ENCODE measurements around the gene TBC1D9B.

Gene TBC1D9B

DNA sequence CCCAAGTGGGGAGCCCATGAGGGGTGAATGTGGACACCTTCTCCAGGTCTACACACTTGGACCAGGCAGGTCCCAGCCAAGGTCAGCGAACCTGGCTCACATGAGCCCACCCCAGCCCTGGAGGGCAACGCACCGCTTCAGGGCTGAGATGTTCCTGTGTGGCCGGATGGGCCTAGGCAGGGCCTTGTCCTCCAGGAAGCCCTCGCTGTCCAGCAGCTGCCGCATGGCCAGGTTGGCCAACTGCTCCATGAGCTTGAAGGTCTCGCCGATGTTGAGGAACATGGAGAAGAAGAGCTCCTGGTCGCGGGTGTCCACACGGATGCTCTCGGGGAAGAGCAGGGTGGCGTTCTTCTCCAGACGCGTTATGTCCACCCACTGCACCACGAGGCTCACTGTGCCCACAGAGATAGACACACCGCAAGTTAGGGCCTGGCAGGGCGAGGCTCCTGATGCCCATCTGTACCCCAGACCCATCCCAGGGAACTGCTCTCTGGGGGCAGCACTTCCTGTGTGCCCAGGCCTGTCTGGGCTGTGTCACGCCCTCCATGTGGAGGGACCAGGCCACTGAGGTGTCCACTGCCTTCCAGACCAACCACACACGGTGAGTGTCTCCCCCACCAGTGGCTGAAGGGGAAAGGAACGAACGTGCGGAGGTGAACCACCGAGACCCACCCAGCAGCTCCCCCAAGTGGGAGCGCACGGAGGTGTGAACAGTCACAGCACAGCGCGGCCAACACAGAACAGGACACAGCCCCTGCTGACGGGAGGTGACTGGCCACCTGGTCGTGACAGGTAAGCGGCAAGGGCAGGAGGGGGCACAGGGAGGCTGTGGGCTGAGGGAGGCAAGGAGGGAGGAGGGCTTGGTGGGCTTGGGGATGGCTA, 14.4 kb downstream of the TBC1D9B start:
- no peak for DNase-seq
- H3K36me3 Mint-ChIP-seq (ENCODE audit: low read depth), result peaks cover 39% of the 10 kb centered on the region
- H3K27ac Mint-ChIP-seq, result no peak overlapping the region
- peaks cover 5% of the 10 kb centered on the region for H3K4me1 Mint-ChIP-seq
- no peaks in the 10 kb centered on the region for H3K27me3 Mint-ChIP-seq (ENCODE audit: low read depth, poor library complexity)
- no peaks in the 10 kb centered on the region for H3K9me3 Mint-ChIP-seq
- TF ChIP-seq, protein P1, sequence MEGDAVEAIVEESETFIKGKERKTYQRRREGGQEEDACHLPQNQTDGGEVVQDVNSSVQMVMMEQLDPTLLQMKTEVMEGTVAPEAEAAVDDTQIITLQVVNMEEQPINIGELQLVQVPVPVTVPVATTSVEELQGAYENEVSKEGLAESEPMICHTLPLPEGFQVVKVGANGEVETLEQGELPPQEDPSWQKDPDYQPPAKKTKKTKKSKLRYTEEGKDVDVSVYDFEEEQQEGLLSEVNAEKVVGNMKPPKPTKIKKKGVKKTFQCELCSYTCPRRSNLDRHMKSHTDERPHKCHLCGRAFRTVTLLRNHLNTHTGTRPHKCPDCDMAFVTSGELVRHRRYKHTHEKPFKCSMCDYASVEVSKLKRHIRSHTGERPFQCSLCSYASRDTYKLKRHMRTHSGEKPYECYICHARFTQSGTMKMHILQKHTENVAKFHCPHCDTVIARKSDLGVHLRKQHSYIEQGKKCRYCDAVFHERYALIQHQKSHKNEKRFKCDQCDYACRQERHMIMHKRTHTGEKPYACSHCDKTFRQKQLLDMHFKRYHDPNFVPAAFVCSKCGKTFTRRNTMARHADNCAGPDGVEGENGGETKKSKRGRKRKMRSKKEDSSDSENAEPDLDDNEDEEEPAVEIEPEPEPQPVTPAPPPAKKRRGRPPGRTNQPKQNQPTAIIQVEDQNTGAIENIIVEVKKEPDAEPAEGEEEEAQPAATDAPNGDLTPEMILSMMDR (IDR thresholded peaks at IDR 0.05), result no peak
- no peak overlapping the region for H3K4me3 Mint-ChIP-seq

DNA sequence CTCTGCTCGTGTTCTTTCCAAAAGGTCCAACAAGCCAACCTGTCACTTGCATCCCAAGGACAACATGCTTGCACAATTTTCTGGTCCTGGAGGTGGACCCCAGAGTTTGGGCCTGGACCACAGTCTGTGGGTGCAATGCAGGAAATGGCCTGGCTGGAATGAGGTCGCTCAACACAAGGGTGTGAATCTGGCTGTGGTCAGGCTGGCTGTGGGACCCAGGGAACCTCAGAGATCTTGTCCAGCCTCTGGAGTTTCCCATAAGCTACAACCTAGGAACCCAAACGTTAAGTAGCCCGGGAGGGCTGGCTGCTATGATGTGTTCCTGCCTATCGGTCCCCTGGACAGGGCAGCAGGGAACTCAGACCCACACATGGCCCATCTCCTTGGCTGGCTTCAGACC, 15.4 kb downstream of the TBC1D9B start:
- DNase-seq, result no peak
- H3K9me3 Mint-ChIP-seq, result no peaks in the 10 kb centered on the region
- TF ChIP-seq, protein P1 (IDR thresholded peaks at IDR 0.05), result no peak
- no peak overlapping the region for H3K27ac Mint-ChIP-seq
- peaks cover 2% of the 10 kb centered on the region for H3K27me3 Mint-ChIP-seq (ENCODE audit: low read depth, poor library complexity)
- H3K4me1 Mint-ChIP-seq, result peaks cover 5% of the 10 kb centered on the region
- no peak overlapping the region for H3K4me3 Mint-ChIP-seq
- peaks cover 42% of the 10 kb centered on the region for H3K36me3 Mint-ChIP-seq (ENCODE audit: low read depth)

DNA sequence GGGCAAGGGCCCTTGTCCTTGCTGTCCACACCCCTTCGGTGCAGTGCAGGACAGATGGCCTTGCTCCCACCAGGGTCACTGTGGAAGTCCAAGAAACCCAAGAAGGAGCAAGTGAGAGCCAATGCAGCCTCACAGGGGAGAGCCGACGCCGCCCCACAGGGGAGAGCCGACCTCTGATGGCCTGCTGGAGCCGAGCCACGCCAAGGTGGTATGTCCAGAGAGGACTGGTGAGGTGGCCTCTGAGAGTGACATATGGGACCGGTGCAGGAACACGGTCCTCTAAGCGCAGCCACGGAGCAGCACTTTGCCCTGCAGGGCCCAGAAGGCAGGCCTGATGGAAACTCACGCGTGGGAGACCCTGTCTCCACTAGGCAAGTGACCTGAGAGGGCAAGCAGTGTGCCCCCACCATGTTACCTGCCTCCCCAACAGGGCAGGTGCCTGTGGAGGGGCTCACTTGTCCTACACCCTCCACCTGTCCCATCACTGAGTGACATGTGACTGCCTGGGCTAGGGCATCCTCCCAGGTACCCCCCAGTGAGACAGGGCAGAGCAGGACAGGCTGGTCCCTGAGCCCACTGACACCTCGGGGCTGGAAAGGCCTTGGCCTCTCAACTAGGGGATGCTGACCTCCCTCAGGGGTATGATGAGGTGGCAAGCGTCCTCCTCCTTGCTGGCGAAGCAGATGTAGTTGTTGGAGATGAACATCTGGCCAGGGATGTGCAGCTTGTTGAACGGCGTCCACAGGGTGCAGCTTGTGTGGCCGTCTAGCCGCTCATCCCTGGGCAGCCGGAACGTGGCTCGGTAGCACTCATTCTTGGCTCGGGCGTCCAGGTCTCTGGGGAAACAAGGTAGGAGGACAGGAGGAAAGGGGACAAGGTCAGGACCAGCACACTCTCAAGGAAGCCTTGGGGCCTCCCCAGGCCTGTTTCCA, 16.7 kb downstream of the TBC1D9B start:
- H3K4me1 Mint-ChIP-seq, result peaks cover 10% of the 10 kb centered on the region
- peaks cover 53% of the 10 kb centered on the region for H3K36me3 Mint-ChIP-seq (ENCODE audit: low read depth)
- no peak for DNase-seq
- peaks cover 2% of the 10 kb centered on the region for H3K9me3 Mint-ChIP-seq
- no peak overlapping the region for H3K27ac Mint-ChIP-seq
- H3K4me3 Mint-ChIP-seq, result no peak overlapping the region
- H3K27me3 Mint-ChIP-seq (ENCODE audit: low read depth, poor library complexity), result peaks cover 2% of the 10 kb centered on the region
- TF ChIP-seq, protein P1 (IDR thresholded peaks at IDR 0.05), result no peak

DNA sequence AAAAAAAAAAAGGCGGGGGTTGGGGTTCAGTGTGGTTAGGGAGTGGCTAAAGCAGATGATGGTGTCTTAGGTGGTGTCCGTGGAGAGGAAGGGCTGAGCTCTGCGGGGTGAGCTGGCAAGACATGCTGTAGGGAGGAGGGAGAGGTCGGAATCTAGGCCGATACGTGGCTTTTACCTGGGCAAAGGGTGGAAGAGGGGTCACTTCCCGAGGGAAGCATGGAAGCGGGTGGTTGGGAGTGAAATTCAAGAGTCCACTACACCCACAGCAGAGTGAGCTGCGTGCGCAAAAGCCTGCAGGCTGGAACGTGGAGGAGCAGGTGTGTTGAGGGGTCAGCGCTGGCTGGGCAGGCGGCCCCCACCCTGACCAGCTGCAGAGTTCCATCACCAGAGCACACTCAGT, 17.8 kb downstream of the TBC1D9B start:
- Mint-ChIP-seq H3K9me3 (peaks cover 12% of the 10 kb centered on the region), H3K27me3 (ENCODE audit: low read depth, poor library complexity) (peaks cover 2% of the 10 kb centered on the region), H3K4me3 (no peak overlapping the region), H3K4me1 (peaks cover 8% of the 10 kb centered on the region), H3K36me3 (ENCODE audit: low read depth) (peaks cover 57% of the 10 kb centered on the region), H3K27ac (no peak overlapping the region)
- DNase-seq, result no peak
- TF ChIP-seq, protein P1 (IDR thresholded peaks at IDR 0.05), result no peak

DNA sequence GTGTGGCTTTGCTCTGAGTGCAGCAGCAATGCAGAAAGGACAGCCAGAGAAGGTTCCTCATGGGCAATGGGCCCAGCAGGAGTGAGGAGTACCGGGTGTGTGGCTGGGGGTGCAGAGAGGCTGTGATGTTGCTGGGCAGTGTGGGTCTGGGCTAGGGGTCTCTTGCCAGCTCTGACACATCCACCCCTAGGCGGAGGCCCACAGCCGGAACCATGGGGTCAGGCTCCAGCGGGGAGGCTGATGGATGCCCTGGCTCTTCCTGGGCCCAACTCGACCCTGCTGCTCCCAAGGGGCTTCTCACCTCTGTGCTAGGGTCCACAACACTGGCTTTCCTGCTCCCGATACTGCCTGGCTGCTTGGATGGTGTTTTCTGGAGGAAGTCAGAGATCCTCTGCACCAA, 19.9 kb downstream of the TBC1D9B start:
- TF ChIP-seq, protein P1 (IDR thresholded peaks at IDR 0.05), result no peak
- no peak for DNase-seq
- Mint-ChIP-seq H3K4me1 (peaks cover 8% of the 10 kb centered on the region), H3K27ac (no peak overlapping the region), H3K9me3 (peaks cover 33% of the 10 kb centered on the region), H3K27me3 (ENCODE audit: low read depth, poor library complexity) (peaks cover 2% of the 10 kb centered on the region), H3K36me3 (ENCODE audit: low read depth) (peaks cover 77% of the 10 kb centered on the region), H3K4me3 (no peak overlapping the region)

Measured in nephron progenitor cell (in vitro differentiated cells).